GM10248 (cell line): ENCODE results near the gene CD276.
"Not testable (repeated sequence)": the region's sequence is repeated elsewhere in the genome, so short reads cannot be mapped to it uniquely, and the experiment has no call there.

Experiments
- CTCF ChIA-PET: fragments of 300-600 bp; sonication (Branson Sonifier 250); formaldehyde crosslinking; extraction: SDS; loops from one replicate; lab custom pipeline; 2021; ENCODE audit warnings: antibody characterized with exemption; lab: Yijun Ruan, JAX
- POLR2A ChIA-PET: fragments of 350-650 bp; sonication (Branson Sonifier 250); formaldehyde crosslinking; extraction: SDS; loops from one replicate; lab custom pipeline; 2020; ENCODE audit warnings: antibody characterized with exemption; lab: Yijun Ruan, JAX
- DNase-seq: peaks from one replicate; pipeline ENCODE4 v3.0.0; 2012; ENCODE audit errors: extremely low spot score
- TF ChIP-seq, protein P1 (sequence below): IDR thresholded peaks from 2 replicates; pipeline ENCODE4 v1.5.1; 2012; ENCODE audit warnings: mild to moderate bottlenecking, low read depth; ENCODE audit errors: extremely low read depth, missing control alignments, control extremely low read depth

The CD276 gene

DNA sequence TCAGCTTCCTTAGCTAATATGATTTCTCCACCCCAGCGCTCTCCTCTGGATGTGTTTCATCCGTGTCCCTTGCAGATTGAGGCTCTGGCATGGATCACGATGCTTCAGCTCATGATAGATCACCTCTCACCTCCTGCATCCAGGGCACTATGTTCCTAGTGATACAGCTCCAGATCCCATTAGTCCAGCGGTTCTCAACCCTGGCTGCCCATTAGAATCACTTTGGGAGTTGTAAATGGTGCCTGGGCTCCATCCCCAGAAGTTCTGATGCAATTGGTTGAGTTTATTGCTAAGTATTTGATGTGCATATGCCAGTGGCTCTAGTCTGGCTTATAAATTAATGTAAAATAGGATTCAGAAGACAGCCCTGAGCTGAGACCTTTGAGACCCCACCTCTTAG, 34.5 kb downstream of the CD276 start:
- TF ChIP-seq, protein P1, sequence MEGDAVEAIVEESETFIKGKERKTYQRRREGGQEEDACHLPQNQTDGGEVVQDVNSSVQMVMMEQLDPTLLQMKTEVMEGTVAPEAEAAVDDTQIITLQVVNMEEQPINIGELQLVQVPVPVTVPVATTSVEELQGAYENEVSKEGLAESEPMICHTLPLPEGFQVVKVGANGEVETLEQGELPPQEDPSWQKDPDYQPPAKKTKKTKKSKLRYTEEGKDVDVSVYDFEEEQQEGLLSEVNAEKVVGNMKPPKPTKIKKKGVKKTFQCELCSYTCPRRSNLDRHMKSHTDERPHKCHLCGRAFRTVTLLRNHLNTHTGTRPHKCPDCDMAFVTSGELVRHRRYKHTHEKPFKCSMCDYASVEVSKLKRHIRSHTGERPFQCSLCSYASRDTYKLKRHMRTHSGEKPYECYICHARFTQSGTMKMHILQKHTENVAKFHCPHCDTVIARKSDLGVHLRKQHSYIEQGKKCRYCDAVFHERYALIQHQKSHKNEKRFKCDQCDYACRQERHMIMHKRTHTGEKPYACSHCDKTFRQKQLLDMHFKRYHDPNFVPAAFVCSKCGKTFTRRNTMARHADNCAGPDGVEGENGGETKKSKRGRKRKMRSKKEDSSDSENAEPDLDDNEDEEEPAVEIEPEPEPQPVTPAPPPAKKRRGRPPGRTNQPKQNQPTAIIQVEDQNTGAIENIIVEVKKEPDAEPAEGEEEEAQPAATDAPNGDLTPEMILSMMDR: no peak
- POLR2A ChIA-PET: no interaction called here
- no peak for DNase-seq
- CTCF ChIA-PET: interaction anchor here (0.9 to 2.6 kb wide), 5 partner anchors 11 to 434 kb away, joined by 3 to 11 read pairs (median 4); no protein-coding TSS in a partner anchor

DNA sequence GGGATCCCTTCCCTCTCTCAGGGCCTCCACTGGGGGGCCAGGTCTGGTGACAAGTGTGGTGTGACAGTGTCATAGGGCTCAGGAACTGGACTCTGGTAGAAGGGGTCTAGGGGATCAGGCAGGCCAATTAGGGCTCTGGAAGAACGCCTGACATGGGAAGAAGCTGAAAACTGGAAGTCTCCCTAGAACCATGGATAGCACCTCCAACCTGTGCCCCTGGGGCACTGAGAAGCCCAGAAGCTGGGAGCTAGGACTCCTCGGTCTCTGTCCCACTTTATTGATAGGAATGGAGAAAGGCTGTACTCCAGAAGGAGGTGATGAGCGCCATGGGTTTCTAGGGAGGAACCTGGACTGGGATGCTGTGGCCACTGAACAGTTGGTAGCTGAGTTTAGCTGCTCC, 38.2 kb downstream of the CD276 start:
- TF ChIP-seq, protein P1: no peak
- DNase-seq: no peak
- ChIA-PET CTCF (no interaction called here), POLR2A (no interaction called here)

DNA sequence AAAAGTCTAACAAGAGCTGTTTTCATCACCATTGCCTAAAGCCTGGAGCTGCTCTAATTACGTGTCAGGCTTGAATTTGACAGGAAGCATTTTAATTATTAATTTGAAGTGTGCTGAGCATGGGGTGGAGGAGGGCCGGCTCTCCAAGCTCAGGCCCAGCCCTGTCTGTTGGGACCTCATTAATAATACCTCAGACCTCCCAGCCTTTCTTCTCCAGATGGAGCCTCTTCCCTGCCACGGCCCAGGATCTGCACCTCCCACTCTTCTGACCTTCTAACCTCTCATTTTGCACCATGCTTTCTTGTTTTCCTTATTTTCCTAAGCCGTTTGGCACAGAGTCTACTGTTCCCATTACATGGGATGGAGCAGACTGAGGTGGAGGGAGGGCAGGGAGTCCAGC, 39.0 kb downstream of the CD276 start:
- TF ChIP-seq, protein P1: no peak
- DNase-seq: no peak
- ChIA-PET CTCF (no interaction called here), POLR2A (no interaction called here)

DNA sequence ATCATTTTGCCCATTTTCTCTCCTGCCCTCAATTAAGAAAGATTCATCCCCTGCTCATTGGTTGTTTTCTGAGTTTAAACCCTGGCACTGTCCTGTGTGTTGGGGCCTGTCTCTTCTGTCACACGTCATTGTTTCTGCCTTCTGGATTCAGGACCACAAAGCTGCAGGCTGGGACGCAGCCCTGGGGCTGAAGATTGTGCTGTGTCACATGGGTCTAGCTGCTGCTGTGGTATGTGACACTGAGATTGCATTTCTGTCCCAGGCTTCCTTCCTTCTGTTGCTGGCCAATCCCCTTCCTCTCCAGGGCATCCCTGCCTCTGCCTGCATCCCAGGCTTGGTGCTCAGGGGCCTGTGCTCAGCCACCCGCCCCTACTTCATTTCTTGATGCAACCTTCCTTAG, 40.0 kb downstream of the CD276 start:
- TF ChIP-seq, protein P1: no peak
- POLR2A ChIA-PET: no interaction called here
- CTCF ChIA-PET: no interaction called here
- DNase-seq: no peak

DNA sequence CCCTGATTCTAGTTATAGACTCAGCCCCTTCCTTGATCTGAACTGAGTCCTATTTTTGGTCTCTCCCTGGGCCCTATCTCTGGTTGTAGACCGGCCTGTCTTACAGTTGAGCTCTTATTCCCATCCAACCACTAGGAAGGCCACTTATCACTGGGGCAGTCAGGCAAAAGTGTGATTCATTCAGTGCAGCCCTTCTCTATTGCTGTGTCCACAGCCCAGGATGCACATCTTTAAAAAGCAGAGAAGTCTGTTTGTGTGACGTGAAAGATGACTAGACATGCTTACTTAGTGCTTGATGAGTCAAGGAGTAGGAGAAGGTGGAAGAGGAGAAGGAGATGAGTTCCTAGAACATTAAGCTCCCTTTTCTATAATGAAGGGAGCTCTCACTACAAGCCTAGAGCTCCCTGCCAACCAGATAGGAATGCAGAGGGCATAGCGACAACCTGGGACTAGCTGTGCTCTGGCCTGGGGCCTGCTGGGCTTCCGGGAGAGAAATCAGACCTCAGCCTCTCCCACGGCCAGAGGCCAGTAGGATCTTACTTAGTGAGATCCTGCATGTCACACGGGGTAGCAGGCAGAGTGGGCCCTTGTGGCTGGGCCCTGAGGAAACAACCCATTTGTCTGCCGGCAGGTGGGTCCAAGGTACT, 43.3 kb downstream of the CD276 start:
- ChIA-PET POLR2A (no interaction called here), CTCF (no interaction called here)
- TF ChIP-seq, protein P1: no peak
- no peak for DNase-seq

DNA sequence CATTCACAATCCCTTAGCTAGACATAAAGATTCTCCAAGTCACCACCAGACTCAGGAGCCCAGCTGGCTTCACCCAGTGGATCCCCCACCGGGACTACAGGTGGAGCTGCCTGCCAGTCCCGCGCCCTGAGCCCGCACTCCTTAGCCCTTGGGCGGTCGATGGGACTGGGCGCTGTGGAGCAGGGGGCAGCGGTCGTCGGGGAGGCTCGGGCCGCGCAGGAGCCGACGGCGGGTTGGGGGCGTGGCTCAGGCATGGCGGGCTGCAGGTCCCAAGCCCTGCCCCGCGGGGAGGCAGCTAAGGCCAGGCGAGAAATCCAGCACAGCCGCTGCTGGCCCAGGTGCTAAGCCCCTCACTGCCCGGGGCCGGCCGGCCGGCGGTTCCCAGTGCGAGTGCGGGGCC, 47.9 kb downstream of the CD276 start:
- POLR2A ChIA-PET, CTCF ChIA-PET, DNase-seq: not testable (repeated sequence)

DNA sequence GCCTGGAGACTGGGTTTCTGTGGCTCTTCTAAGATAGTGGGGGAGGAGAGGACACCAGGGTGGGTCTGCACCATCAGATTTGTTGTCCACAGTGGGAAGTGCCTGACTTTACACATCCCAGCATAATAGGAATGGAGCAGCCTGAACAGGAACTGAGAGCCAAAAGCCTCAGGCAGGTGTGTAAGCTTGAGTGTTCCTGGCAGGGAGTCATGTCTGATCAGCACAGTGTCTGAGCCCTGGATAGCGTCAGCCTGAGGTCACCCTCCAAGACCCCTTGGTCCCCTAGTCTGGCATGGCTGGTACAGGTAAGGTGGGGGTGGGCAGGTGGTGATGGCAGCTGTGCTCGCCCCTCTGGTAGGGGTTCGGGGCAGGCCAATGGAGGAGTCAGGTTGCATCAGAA, 48.7 kb downstream of the CD276 start:
- no peak for DNase-seq
- POLR2A ChIA-PET: no interaction called here
- CTCF ChIA-PET: interaction anchor here (1.0 kb wide), 1 partner anchor 28 kb away, joined by 3 read pairs; no protein-coding TSS in a partner anchor
- TF ChIP-seq, protein P1: no peak
